ENCODE measurements around the gene SLC8A1.

The SLC8A1 gene

GRCh38 chr2:40348038-40348437, 103.9 kb downstream of the SLC8A1 start:
- no peak for DNase-seq

- DNase-seq, result no peak
These were observed 105.1 kb downstream of the SLC8A1 start for GRCh38 chr2:40346535-40347354.

- no peak for DNase-seq
These were observed 107.5 kb downstream of the SLC8A1 start for GRCh38 chr2:40344364-40344763.

- no peak for DNase-seq
These were observed 108.0 kb downstream of the SLC8A1 start for GRCh38 chr2:40343902-40344301.

GRCh38 chr2:40341198-40341597, 110.7 kb downstream of the SLC8A1 start:
- DNase-seq, result no peak

- DNase-seq, result no peak
These were observed 112.9 kb downstream of the SLC8A1 start for GRCh38 chr2:40339026-40339425.

- no peak for DNase-seq
These were observed 119.6 kb downstream of the SLC8A1 start for GRCh38 chr2:40332191-40332826.

- DNase-seq, result no peak
These were observed 121.8 kb downstream of the SLC8A1 start for GRCh38 chr2:40330096-40330495.

GRCh38 chr2:40329739-40330030, 122.2 kb downstream of the SLC8A1 start:
- no peak for DNase-seq

- no peak for DNase-seq
These were observed 126.8 kb downstream of the SLC8A1 start for GRCh38 chr2:40325116-40325515.

- no peak for DNase-seq
These were observed 127.2 kb downstream of the SLC8A1 start for GRCh38 chr2:40324656-40325055.

GRCh38 chr2:40321822-40322221, 130.1 kb downstream of the SLC8A1 start:
- no peak for DNase-seq

GRCh38 chr2:40321016-40321623, 130.8 kb downstream of the SLC8A1 start:
- no peak for DNase-seq

- no peak for DNase-seq
These were observed 133.0 kb downstream of the SLC8A1 start for GRCh38 chr2:40318921-40319320.

- no peak for DNase-seq
These were observed 134.1 kb downstream of the SLC8A1 start for GRCh38 chr2:40317761-40318160.

- DNase-seq, result no peak
These were observed 134.8 kb downstream of the SLC8A1 start for GRCh38 chr2:40317046-40317445.

- DNase-seq, result no peak
These were observed 135.3 kb downstream of the SLC8A1 start for GRCh38 chr2:40316620-40317019.

- DNase-seq, result no peak
These were observed 136.2 kb downstream of the SLC8A1 start for GRCh38 chr2:40315683-40316082.

- no peak for DNase-seq
These were observed 140.9 kb downstream of the SLC8A1 start for GRCh38 chr2:40311026-40311425.

- DNase-seq, result no peak
These were observed 141.6 kb downstream of the SLC8A1 start for GRCh38 chr2:40310303-40310702.

- DNase-seq, result no peak
These were observed 147.6 kb downstream of the SLC8A1 start for GRCh38 chr2:40304340-40304739.

GRCh38 chr2:40303746-40304145, 148.1 kb downstream of the SLC8A1 start:
- DNase-seq, result no peak

- DNase-seq, result no peak
These were observed 149.1 kb downstream of the SLC8A1 start for GRCh38 chr2:40302751-40303325.

- DNase-seq, result no peak
These were observed 151.5 kb downstream of the SLC8A1 start for GRCh38 chr2:40300391-40300790.
